Astrocyte (in vitro differentiated cells and primary cell): Measurements from ENCODE around the gene BCL2. TPM values are rescaled to one million over a fixed set of nuclear protein-coding genes. Genes with fewer than 3 reads are reported as not detected.
A peak's percentile ranks its signal among the peaks of the same experiment; 100 is the strongest.

Source experiments
- DNase-seq: peaks from one replicate; pipeline ENCODE4 v3.0.0-alpha.2; 2010; ENCODE audit warnings: low read depth
- FAIRE-seq: peaks from 2 replicates; lab custom pipeline; 2011; peaks lifted over from hg19 to GRCh38; lab: Jason Lieb, UNC
- H2AFZ ChIP-seq: 2 replicates; pipeline ENCODE4 v1.6.0; 2012; ENCODE audit warnings: low read depth, low read length, inconsistent platforms
- H3K27ac ChIP-seq: 2 replicates; pipeline ENCODE4 v1.5.1; 2011; ENCODE audit warnings: low read depth, low read length, inconsistent platforms
- H3K27me3 ChIP-seq: 2 replicates; pipeline ENCODE4 v1.6.0; 2011; ENCODE audit warnings: low read length, inconsistent platforms; ENCODE audit not compliant: insufficient read depth
- H3K36me3 ChIP-seq: 2 replicates; pipeline ENCODE4 v1.5.1; 2011; ENCODE audit warnings: low read length, inconsistent platforms; ENCODE audit not compliant: insufficient read depth
- H3K4me1 ChIP-seq: 2 replicates; pipeline ENCODE4 v1.5.1; 2011; ENCODE audit warnings: low read length, inconsistent platforms; ENCODE audit not compliant: insufficient read depth
- H3K4me2 ChIP-seq: 2 replicates; pipeline ENCODE4 v1.6.0; 2012; ENCODE audit warnings: low read length, inconsistent platforms
- H3K4me3 ChIP-seq: 2 replicates; pipeline ENCODE4 v1.5.1; 2011; ENCODE audit warnings: low read depth, mild to moderate bottlenecking, low read length, inconsistent platforms; ENCODE audit not compliant: insufficient read depth
- H3K79me2 ChIP-seq: 2 replicates; pipeline ENCODE4 v1.6.0; 2012; ENCODE audit warnings: mild to moderate bottlenecking, low read length, inconsistent platforms; ENCODE audit not compliant: insufficient read depth
- H3K9ac ChIP-seq: 2 replicates; pipeline ENCODE4 v1.6.0; 2012; ENCODE audit warnings: mild to moderate bottlenecking, low read length, inconsistent platforms
- H3K9me3 ChIP-seq: 2 replicates; pipeline ENCODE4 v1.5.1; 2012; ENCODE audit warnings: low read depth, mild to moderate bottlenecking, low read length, inconsistent platforms; ENCODE audit not compliant: insufficient read depth
- H4K20me1 ChIP-seq: 2 replicates; pipeline ENCODE4 v1.6.0; 2012; ENCODE audit warnings: low read length, inconsistent platforms; ENCODE audit not compliant: insufficient read depth
- H3K27ac Mint-ChIP-seq: one replicate; pipeline ENCODE4 v1.8.0; 2021; ENCODE audit warnings: mild to moderate bottlenecking, mixed read lengths; ENCODE audit not compliant: unreplicated experiment
- H3K27me3 Mint-ChIP-seq: one replicate; pipeline ENCODE4 v1.8.0; 2021; ENCODE audit warnings: low read depth, mixed read lengths; ENCODE audit not compliant: unreplicated experiment
- H3K36me3 Mint-ChIP-seq: one replicate; pipeline ENCODE4 v1.8.0; 2021; ENCODE audit warnings: low read depth, mixed read lengths; ENCODE audit not compliant: unreplicated experiment
- H3K4me1 Mint-ChIP-seq: one replicate; pipeline ENCODE4 v1.8.0; 2021; ENCODE audit warnings: low read depth, mixed read lengths; ENCODE audit not compliant: unreplicated experiment
- H3K4me3 Mint-ChIP-seq: one replicate; pipeline ENCODE4 v1.8.0; 2021; ENCODE audit warnings: mild to moderate bottlenecking, moderate library complexity, mixed read lengths; ENCODE audit not compliant: unreplicated experiment
- H3K9me3 Mint-ChIP-seq: one replicate; pipeline ENCODE4 v1.8.0; 2021; ENCODE audit warnings: mild to moderate bottlenecking, mixed read lengths; ENCODE audit not compliant: unreplicated experiment
- CTCF ChIP-seq: IDR thresholded peaks from 2 replicates; pipeline ENCODE4 v1.5.1; 2011; ENCODE audit warnings: low read depth, mild to moderate bottlenecking, inconsistent platforms, low read length, moderate library complexity; ENCODE audit not compliant: insufficient read depth
- EZH2 ChIP-seq: IDR thresholded peaks from 2 replicates; pipeline ENCODE4 v1.6.1; 2012; ENCODE audit warnings: mild to moderate bottlenecking, low read length, inconsistent platforms; ENCODE audit not compliant: insufficient read depth
- total RNA-seq: library from RNA; stranded (reverse); gene quantifications from 2 replicates; pipeline ENCODE4 v1.2.1, GENCODE V29; 2021

BCL2 gene
- total RNA-seq, 1 donor from 2014 or later = 1.7 TPM

GRCh38 chr18:63154350-63155152 is 165.0 kb downstream of the BCL2 start:
- H3K79me2 ChIP-seq = no peaks in the 10 kb centered on the region

GRCh38 chr18:63152791-63153190 is 166.8 kb downstream of the BCL2 start:
- no peak overlapping the region for H2AFZ ChIP-seq
- H3K79me2 ChIP-seq = no peaks in the 10 kb centered on the region
- no peaks in the 10 kb centered on the region for H4K20me1 ChIP-seq
- TF ChIP-seq CTCF = no peak
- no peak for TF ChIP-seq EZH2
- no peaks in the 10 kb centered on the region for H3K4me1 ChIP-seq
- Mint-ChIP-seq H3K36me3 (no peaks in the 10 kb centered on the region), H3K9me3 (peaks cover 4% of the 10 kb centered on the region), H3K4me1 (peaks cover 5% of the 10 kb centered on the region), H3K27me3 (peaks cover 27% of the 10 kb centered on the region), H3K27ac (no peak overlapping the region), H3K4me3 (no peak overlapping the region)
- DNase-seq (no peak), FAIRE-seq (no peak)
- H3K27me3 ChIP-seq = peaks cover 2% of the 10 kb centered on the region
- no peaks in the 10 kb centered on the region for H3K9me3 ChIP-seq
- H3K4me2 ChIP-seq = no peak overlapping the region
- no peaks in the 10 kb centered on the region for H3K36me3 ChIP-seq
- H3K9ac ChIP-seq = no peak overlapping the region
- no peak overlapping the region for H3K27ac ChIP-seq
- no peak overlapping the region for H3K4me3 ChIP-seq

More at GRCh38 chr18:63154350-63155152, 165.0 kb downstream of the BCL2 start:
- Histone ChIP-seq H3K4me2 (no peak overlapping the region), H3K4me1 (no peaks in the 10 kb centered on the region), H2AFZ (no peak overlapping the region), H3K36me3 (no peaks in the 10 kb centered on the region), H3K9ac (no peak overlapping the region), H3K4me3 (no peak overlapping the region), H3K27me3 (peaks cover 2% of the 10 kb centered on the region), H3K27ac (no peak overlapping the region), H4K20me1 (no peaks in the 10 kb centered on the region), H3K9me3 (no peaks in the 10 kb centered on the region)
- Mint-ChIP-seq H3K27me3 (peaks cover 27% of the 10 kb centered on the region), H3K27ac (no peak overlapping the region), H3K36me3 (no peaks in the 10 kb centered on the region), H3K4me1 (peaks cover 7% of the 10 kb centered on the region), H3K4me3 (no peak overlapping the region), H3K9me3 (peaks cover 4% of the 10 kb centered on the region)
- TF ChIP-seq EZH2 (no peak), CTCF (no peak)
- FAIRE-seq = no peak
- DNase-seq = no peak

GRCh38 chr18:63152096-63152495 is 167.5 kb downstream of the BCL2 start:
- DNase-seq = no peak
- Histone ChIP-seq H3K27ac (no peak overlapping the region), H3K79me2 (no peaks in the 10 kb centered on the region), H2AFZ (no peak overlapping the region), H3K4me2 (no peak overlapping the region), H3K4me1 (no peaks in the 10 kb centered on the region), H3K9ac (no peak overlapping the region), H3K27me3 (peaks cover 1% of the 10 kb centered on the region), H3K36me3 (no peaks in the 10 kb centered on the region), H3K4me3 (no peak overlapping the region), H3K9me3 (no peaks in the 10 kb centered on the region), H4K20me1 (no peaks in the 10 kb centered on the region)
- TF ChIP-seq CTCF (no peak), EZH2 (no peak)
- no peak overlapping the region for H3K27ac Mint-ChIP-seq
- peaks cover 5% of the 10 kb centered on the region for H3K4me1 Mint-ChIP-seq
- peak; percentile 5 for FAIRE-seq
- H3K4me3 Mint-ChIP-seq = no peak overlapping the region
- H3K27me3 Mint-ChIP-seq = peaks cover 27% of the 10 kb centered on the region
- H3K36me3 Mint-ChIP-seq = no peaks in the 10 kb centered on the region
- peaks cover 4% of the 10 kb centered on the region for H3K9me3 Mint-ChIP-seq
